Hepatocyte (in vitro differentiated cells): ENCODE data around the gene CNTN4. TPM values are rescaled to one million over a fixed set of nuclear protein-coding genes. Genes with fewer than 3 reads are reported as not detected.

Source experiments
- DNase-seq: peaks from one replicate; pipeline ENCODE4 v3.0.0-alpha.2; 2016; ENCODE audit warnings: low spot score
- H2AFZ ChIP-seq: fragments of 200-600 bp; sonication (generic); 2 replicates; pipeline ENCODE4 v1.6.0; 2016; ENCODE audit warnings: antibody characterized with exemption, mild to moderate bottlenecking
- H3K27ac ChIP-seq: fragments of 200-600 bp; sonication (generic); 2 replicates; pipeline ENCODE4 v1.5.1; 2016; ENCODE audit warnings: mild to moderate bottlenecking
- H3K27me3 ChIP-seq: fragments of 200-600 bp; sonication (generic); 2 replicates; pipeline ENCODE4 v1.6.1; 2016
- H3K36me3 ChIP-seq: fragments of 200-600 bp; sonication (generic); replicated peaks from 2 replicates; pipeline ENCODE4 v1.5.1; 2016; ENCODE audit warnings: low read depth; ENCODE audit not compliant: insufficient read depth
- H3K4me1 ChIP-seq: fragments of 200-600 bp; sonication (generic); 2 replicates; pipeline ENCODE4 v1.5.1; 2016; ENCODE audit warnings: mild to moderate bottlenecking, moderate library complexity; ENCODE audit not compliant: insufficient read depth
- H3K4me2 ChIP-seq: fragments of 200-600 bp; sonication (generic); 2 replicates; pipeline ENCODE4 v1.6.0; 2016
- H3K4me3 ChIP-seq: fragments of 200-600 bp; sonication (generic); 2 replicates; pipeline ENCODE4 v1.5.1; 2016; ENCODE audit warnings: mild to moderate bottlenecking
- H3K79me2 ChIP-seq: fragments of 200-600 bp; sonication (generic); 2 replicates; pipeline ENCODE4 v1.6.0; 2017; ENCODE audit warnings: mild to moderate bottlenecking
- H3K9me2 ChIP-seq: fragments of 200-600 bp; sonication (generic); replicated peaks from 2 replicates; pipeline ENCODE4 v1.6.0; 2017; ENCODE audit warnings: mild to moderate bottlenecking; ENCODE audit not compliant: insufficient read depth
- H3K9me3 ChIP-seq: fragments of 200-600 bp; sonication (generic); 2 replicates; pipeline ENCODE4 v1.5.1; 2016; ENCODE audit warnings: low read depth, mild to moderate bottlenecking
- H4K20me1 ChIP-seq: fragments of 200-600 bp; sonication (generic); 2 replicates; pipeline ENCODE4 v1.6.0; 2016; ENCODE audit warnings: mild to moderate bottlenecking; ENCODE audit not compliant: insufficient read depth, poor library complexity, severe bottlenecking
- CTCF ChIP-seq: fragments of 200-600 bp; sonication (generic); IDR thresholded peaks from 2 replicates; pipeline ENCODE4 v1.5.1; 2016; ENCODE audit warnings: antibody characterized with exemption, mild to moderate bottlenecking; ENCODE audit not compliant: poor library complexity
- EZH2 ChIP-seq: fragments of 200-600 bp; sonication (generic); IDR thresholded peaks from 2 replicates; pipeline ENCODE4 v1.6.1; 2016; ENCODE audit warnings: antibody characterized with exemption, mild to moderate bottlenecking, borderline replicate concordance
- EZH2phosphoT487 ChIP-seq: fragments of 200-600 bp; sonication (generic); IDR thresholded peaks from one replicate; pipeline ENCODE4 v1.6.1; 2018; ENCODE audit warnings: antibody characterized with exemption, mild to moderate bottlenecking, low read depth, moderate library complexity; ENCODE audit not compliant: unreplicated experiment, severe bottlenecking
- WGBS: methylation state at CpG from one replicate; pipeline ENCODE4 v1.1.6; 2016; ENCODE audit warnings: low lambda C conversion rate; ENCODE audit errors: missing lambda C conversion rate; 5-methylcytosine and 5-hydroxymethylcytosine counted together
- polyA plus RNA-seq: library from polyadenylated mRNA; unstranded; fragments of >200 nt; fragmentation: Nextera tagmentation; extraction: Ambion mirVana; gene quantifications from 2 replicates; pipeline ENCODE4 v1.2.1, GENCODE V29; 2016
- total RNA-seq: library from RNA; depleted of rRNA; stranded (reverse); fragments of >200 nt; gene quantifications from 2 replicates; pipeline ENCODE4 v1.2.3, GENCODE V29; 2014

CNTN4 gene
- total and polyA plus RNA-seq, 2 experiments from 2014 or later = 17.6 to 30.3 TPM

DNA sequence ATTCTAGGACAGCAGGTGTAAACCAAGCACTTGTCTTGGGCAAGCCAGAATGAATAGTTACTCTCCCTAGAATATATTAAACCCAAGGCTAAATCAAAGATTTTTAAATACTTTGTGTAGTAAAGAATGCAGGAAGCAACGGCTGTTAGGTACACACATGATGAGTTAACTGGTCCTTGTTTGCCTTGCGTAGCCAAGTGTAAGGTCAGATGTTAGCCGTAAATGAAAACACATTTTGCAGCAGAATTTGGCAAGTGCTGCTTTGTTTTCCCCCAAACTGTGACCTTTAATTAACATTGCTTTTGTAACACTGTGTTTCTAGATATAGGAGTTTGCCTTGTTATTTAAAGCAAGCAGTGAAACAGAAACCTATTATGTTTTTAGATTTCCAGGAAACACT lies 642.9 kb downstream of the CNTN4 start:
- Histone ChIP-seq H3K79me2 (no peaks in the 10 kb centered on the region), H3K27me3 (no peaks in the 10 kb centered on the region), H3K9me3 (no peaks in the 10 kb centered on the region), H2AFZ (no peak overlapping the region), H3K9me2 (no peaks in the 10 kb centered on the region), H3K4me2 (no peak overlapping the region), H4K20me1 (no peaks in the 10 kb centered on the region), H3K36me3 (no peaks in the 10 kb centered on the region), H3K4me1 (no peaks in the 10 kb centered on the region), H3K4me3 (no peak overlapping the region), H3K27ac (no peak overlapping the region)
- TF ChIP-seq CTCF = no peak
- TF ChIP-seq EZH2phosphoT487 = no peak
- no peak for TF ChIP-seq EZH2
- WGBS = 46% methylated on average over 3 of the region's 3 CpGs
- DNase-seq = no peak

DNA sequence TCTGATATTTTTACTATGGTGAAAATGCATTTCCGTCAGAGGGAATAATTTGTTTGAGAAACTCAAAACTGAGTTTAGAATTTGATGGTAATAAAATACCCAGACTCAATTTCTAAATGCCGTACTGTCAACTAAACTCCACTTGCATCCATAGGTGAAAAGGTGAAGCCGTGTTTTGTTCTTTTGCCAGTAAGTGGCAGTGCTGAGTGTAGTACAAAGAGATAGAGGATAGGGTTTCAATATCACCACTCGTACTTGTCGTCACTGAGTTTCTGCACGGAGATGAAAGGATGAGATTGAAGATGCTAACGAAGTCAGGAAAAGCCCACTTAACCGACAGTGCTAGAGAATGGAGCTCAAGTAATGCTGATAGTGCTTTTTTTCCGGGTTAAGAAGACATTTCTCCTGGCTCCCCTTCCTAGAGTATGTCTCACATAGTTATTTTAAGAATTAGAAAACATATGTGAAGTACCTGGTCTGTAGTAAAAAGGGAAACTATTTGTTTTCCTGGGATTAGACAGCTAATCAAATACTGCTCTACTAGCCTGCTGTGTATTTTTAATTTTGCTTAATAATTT lies 666.4 kb downstream of the CNTN4 start:
- H3K9me3 ChIP-seq = no peaks in the 10 kb centered on the region
- no peak overlapping the region for H3K27ac ChIP-seq
- WGBS = 16% methylated on average over 9 of the region's 9 CpGs
- H3K27me3 ChIP-seq = no peaks in the 10 kb centered on the region
- no peaks in the 10 kb centered on the region for H3K9me2 ChIP-seq
- no peak overlapping the region for H2AFZ ChIP-seq
- TF ChIP-seq CTCF = peak; percentile 54
- TF ChIP-seq EZH2 = no peak
- H4K20me1 ChIP-seq = no peaks in the 10 kb centered on the region
- peaks cover 4% of the 10 kb centered on the region for H3K4me1 ChIP-seq
- no peak overlapping the region for H3K4me3 ChIP-seq
- H3K4me2 ChIP-seq = no peak overlapping the region
- peak; percentile 43 for DNase-seq
- H3K79me2 ChIP-seq = no peaks in the 10 kb centered on the region
- H3K36me3 ChIP-seq = no peaks in the 10 kb centered on the region

DNA sequence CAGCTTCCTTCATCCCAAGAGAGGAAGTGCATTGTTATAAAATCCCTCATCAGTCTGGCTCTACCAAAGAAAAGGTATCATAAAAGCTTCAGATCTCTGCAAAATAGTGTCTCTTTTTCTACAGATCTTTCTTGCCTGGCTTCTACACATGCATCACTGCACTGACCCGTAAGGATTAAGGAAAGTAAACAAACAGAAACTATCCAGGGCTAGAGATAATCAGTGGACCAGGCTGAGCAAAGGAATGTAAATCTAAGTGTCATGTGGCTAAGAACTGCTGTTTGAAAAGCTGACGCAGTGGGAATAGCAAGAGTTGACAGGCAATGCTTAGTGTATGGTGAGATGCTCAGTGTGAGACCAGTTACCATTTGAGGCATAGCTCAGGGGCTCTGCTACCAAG lies 671.8 kb downstream of the CNTN4 start:
- H3K27me3 ChIP-seq = no peaks in the 10 kb centered on the region
- H3K4me3 ChIP-seq = no peak overlapping the region
- peak; percentile 71 for DNase-seq
- H3K4me2 ChIP-seq = peak overlapping the region; percentile 40
- 2% methylated on average over 2 of the region's 2 CpGs for WGBS
- peak overlapping the region; percentile 50 for H3K27ac ChIP-seq
- no peaks in the 10 kb centered on the region for H4K20me1 ChIP-seq
- no peak overlapping the region for H2AFZ ChIP-seq
- no peaks in the 10 kb centered on the region for H3K9me3 ChIP-seq
- H3K79me2 ChIP-seq = no peaks in the 10 kb centered on the region
- TF ChIP-seq CTCF (no peak), EZH2phosphoT487 (no peak), EZH2 (no peak)
- no peaks in the 10 kb centered on the region for H3K9me2 ChIP-seq
- H3K4me1 ChIP-seq = peaks cover 11% of the 10 kb centered on the region
- H3K36me3 ChIP-seq = no peaks in the 10 kb centered on the region

- no peaks in the 10 kb centered on the region for H3K36me3 ChIP-seq
- no peaks in the 10 kb centered on the region for H3K79me2 ChIP-seq
- no peak overlapping the region for H3K27ac ChIP-seq
- no peaks in the 10 kb centered on the region for H3K27me3 ChIP-seq
- no peak overlapping the region for H2AFZ ChIP-seq
- H3K4me1 ChIP-seq = peaks cover 11% of the 10 kb centered on the region
- no peak overlapping the region for H3K4me3 ChIP-seq
- H4K20me1 ChIP-seq = no peaks in the 10 kb centered on the region
- TF ChIP-seq CTCF (no peak), EZH2phosphoT487 (no peak), EZH2 (no peak)
- H3K4me2 ChIP-seq = no peak overlapping the region
- no peak for DNase-seq
- no peaks in the 10 kb centered on the region for H3K9me2 ChIP-seq
- H3K9me3 ChIP-seq = no peaks in the 10 kb centered on the region
Observed at GRCh38 chr3:2771193-2771592, 672.5 kb downstream of the CNTN4 start.
